Uterus (tissue), 4 donors: ENCODE data around the gene NOTCH3. TPM values are rescaled to one million over a fixed set of nuclear protein-coding genes. Genes with fewer than 3 reads are reported as not detected.

Source experiments
- DNase-seq, 2 donors: peaks; one replicate each; pipeline ENCODE4 v3.0.0-alpha.2; 2019 to 2020
- H3K27ac ChIP-seq, 2 donors: fragments of 200-600 bp; sonication (generic); 1 replicate in 1 of 2; 2 replicates in 1 of 2; pipeline ENCODE4 v1.5.1; 2016 to 2018
- H3K27me3 ChIP-seq, 2 donors: fragments of 200-600 bp; sonication (generic); one replicate each; pipeline ENCODE4 v1.5.1; 2018 to 2019; ENCODE audit warnings: control low read depth in 1 of 2
- H3K36me3 ChIP-seq, 2 donors: fragments of 200-600 bp; sonication (generic); one replicate each; pipeline ENCODE4 v1.5.1; 2019; ENCODE audit warnings: control low read depth in 1 of 2
- H3K4me1 ChIP-seq, 2 donors: fragments of 200-600 bp; sonication (generic); one replicate each; pipeline ENCODE4 v1.5.1; 2018 to 2019; ENCODE audit warnings: control low read depth in 1 of 2
- H3K4me3 ChIP-seq, 2 donors: fragments of 200-600 bp; sonication (generic); 1 replicate in 1 of 2; 2 replicates in 1 of 2; pipeline ENCODE4 v1.5.1; 2018 to 2019; ENCODE audit warnings: mild to moderate bottlenecking in 1 of 2
- H3K9me3 ChIP-seq, 2 donors: fragments of 200-600 bp; sonication (generic); one replicate each; pipeline ENCODE4 v1.5.1; 2019; ENCODE audit warnings: control low read depth in 1 of 2
- POLR2A ChIP-seq, 2 donors: fragments of 450-650 bp; IDR thresholded peaks; one replicate each; pipeline ENCODE4 v1.6.1; 2016; ENCODE audit warnings: antibody characterized with exemption in 2 of 2, mild to moderate bottlenecking in 1 of 2, moderate library complexity in 1 of 2
- intact Hi-C: fragments of 100-400 bp; cut with DNase I; formaldehyde crosslinking; loops from one replicate; pipeline ENCODE4 v1.15.1; 2023; ENCODE audit warnings: low total_unique reads
- total RNA-seq, 4 donors: library from RNA; depleted of rRNA in 3 of 4; stranded (reverse); fragments of >200 nt in 3 of 4; gene quantifications; one replicate each; pipeline versions ENCODE4 v1.1.0 to v1.2.4, GENCODE V29; 2014 to 2023
- TF ChIP-seq, protein P1 (sequence below), 4 experiments: fragments of 200-600 bp in 2 of 4; fragments of 450-650 bp in 2 of 4; sonication (generic) in 2 of 4; IDR thresholded peaks; one replicate each; pipeline ENCODE4 v1.5.1; 2016 to 2019; ENCODE audit warnings: antibody characterized with exemption in 4 of 4, mild to moderate bottlenecking in 2 of 4, moderate library complexity in 1 of 4
- donor health status: DM: yes; HTN: yes; CAD: no.

Gene NOTCH3
- total RNA-seq, 4 donors from 2014 or later: 9.4 to 166 (median 96.9) TPM

DNA sequence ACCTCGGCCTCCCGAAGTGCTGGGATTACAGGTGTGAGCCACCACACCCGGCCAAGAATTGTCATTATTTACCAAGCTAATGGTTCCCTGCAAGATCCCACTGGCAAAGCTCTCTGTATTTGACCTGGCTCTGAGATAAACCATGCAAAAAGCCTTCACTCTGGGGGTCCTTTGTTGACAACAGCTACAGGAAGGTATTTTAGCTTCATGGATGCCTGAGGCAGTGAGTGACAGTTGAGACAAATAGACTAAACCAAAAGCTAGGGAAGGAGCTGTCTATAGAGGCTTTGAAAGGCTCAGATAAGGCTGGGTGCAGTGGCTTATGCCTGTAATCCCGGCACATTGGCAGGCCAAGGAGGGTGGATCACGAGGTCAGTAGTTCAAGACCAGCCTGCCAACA is 45.5 kb downstream of the NOTCH3 start:
- Histone ChIP-seq H3K27ac (no peak overlapping the region), H3K9me3 (no peaks in the 10 kb centered on the region), H3K4me1 (no peaks in the 10 kb centered on the region), H3K27me3 (no peaks in the 10 kb centered on the region), H3K4me3 (no peak overlapping the region), H3K36me3 (no peaks in the 10 kb centered on the region)
- intact Hi-C loops: no loop called here
- no peak for DNase-seq
- TF ChIP-seq, protein P1, sequence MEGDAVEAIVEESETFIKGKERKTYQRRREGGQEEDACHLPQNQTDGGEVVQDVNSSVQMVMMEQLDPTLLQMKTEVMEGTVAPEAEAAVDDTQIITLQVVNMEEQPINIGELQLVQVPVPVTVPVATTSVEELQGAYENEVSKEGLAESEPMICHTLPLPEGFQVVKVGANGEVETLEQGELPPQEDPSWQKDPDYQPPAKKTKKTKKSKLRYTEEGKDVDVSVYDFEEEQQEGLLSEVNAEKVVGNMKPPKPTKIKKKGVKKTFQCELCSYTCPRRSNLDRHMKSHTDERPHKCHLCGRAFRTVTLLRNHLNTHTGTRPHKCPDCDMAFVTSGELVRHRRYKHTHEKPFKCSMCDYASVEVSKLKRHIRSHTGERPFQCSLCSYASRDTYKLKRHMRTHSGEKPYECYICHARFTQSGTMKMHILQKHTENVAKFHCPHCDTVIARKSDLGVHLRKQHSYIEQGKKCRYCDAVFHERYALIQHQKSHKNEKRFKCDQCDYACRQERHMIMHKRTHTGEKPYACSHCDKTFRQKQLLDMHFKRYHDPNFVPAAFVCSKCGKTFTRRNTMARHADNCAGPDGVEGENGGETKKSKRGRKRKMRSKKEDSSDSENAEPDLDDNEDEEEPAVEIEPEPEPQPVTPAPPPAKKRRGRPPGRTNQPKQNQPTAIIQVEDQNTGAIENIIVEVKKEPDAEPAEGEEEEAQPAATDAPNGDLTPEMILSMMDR (IDR thresholded peaks at IDR 0.05): no peak
- TF ChIP-seq POLR2A (IDR thresholded peaks at IDR 0.05): no peak

DNA sequence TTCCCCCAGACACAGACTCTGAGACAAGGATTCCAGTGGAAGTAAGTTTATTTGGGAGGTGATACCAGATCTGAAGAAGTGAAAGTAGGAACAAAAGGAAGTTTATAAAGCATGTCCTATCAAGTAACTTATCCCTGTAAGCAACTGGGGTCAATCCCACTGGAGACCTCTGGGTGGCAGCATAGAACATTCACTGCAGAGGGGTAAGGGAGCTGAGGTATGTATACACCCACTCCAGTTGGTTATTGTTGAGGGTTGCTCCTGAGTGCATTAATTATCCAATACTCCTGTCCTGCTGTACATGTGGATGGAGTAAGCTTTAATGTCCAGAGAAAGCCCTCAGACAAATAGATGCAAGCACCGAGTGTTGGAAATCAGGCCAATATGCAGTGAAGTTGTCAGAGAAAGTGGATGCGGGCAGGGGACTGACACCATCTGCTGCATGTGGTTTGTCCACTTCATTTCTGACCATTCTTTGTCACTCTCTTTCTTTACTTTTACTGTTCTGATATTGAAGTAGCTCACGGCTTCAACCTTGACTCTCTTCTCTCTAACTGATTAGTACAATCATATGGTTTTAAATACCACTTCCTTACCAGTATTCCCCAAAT is 46.7 kb downstream of the NOTCH3 start:
- TF ChIP-seq, protein P1 (IDR thresholded peaks at IDR 0.05): peak in 1 of 4 experiments; percentile 13
- no peak for TF ChIP-seq POLR2A (IDR thresholded peaks at IDR 0.05)
- Histone ChIP-seq H3K27me3 (no peaks in the 10 kb centered on the region), H3K4me1 (no peaks in the 10 kb centered on the region), H3K9me3 (no peaks in the 10 kb centered on the region), H3K4me3 (no peak overlapping the region), H3K27ac (no peak overlapping the region), H3K36me3 (no peaks in the 10 kb centered on the region)
- intact Hi-C loops: loop anchor here (5.0 kb wide), 1 partner anchor 62 kb away; no protein-coding TSS in a partner anchor
- no peak for DNase-seq

DNA sequence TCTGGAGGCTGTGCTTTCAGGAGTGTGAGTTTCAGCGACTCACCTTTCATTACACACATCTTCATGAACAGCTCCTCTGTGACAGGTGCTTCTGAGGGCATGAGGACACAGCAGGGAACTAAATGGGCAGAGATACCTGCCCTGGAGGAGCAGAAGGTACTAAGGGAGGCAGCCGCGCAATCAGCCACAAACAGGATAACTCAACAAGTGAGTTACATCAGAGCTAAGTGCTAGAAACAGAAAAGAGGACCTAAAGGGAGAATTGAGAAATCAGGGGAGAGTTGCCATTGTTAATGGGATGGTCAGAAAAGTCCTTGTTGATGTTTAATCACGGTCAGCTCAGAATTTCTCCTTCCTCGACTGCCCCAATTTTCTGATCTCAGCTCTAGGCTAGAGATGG is 51.1 kb downstream of the NOTCH3 start:
- Histone ChIP-seq H3K4me1 (no peaks in the 10 kb centered on the region), H3K36me3 (no peaks in the 10 kb centered on the region), H3K27ac (no peak overlapping the region), H3K9me3 (no peaks in the 10 kb centered on the region), H3K4me3 (no peak overlapping the region), H3K27me3 (no peaks in the 10 kb centered on the region)
- DNase-seq: no peak
- TF ChIP-seq, protein P1 (IDR thresholded peaks at IDR 0.05): no peak
- TF ChIP-seq POLR2A (IDR thresholded peaks at IDR 0.05): no peak
- intact Hi-C loops: loop anchor here (5.0 kb wide), 1 partner anchor 57 kb away; no protein-coding TSS in a partner anchor

DNA sequence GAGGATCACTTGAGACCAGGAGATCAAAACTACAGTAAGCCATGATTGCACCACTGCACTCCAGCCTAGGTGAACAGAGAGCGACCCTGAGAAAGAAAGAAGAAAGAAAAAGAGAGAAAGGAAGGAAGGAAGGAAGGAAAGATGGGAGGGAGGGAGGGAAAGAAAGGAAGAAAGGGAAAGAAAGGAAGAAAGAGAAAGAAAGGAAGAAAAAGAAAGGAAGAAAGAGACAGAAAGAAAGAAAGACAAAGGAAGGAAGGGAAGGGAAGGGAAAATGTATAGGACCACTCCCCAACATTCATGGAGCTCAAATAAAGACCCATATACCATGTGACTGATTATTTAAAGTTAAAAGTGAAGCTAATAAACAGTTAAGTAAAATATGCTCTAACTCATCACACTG is 53.7 kb downstream of the NOTCH3 start:
- Histone ChIP-seq H3K27me3 (no peaks in the 10 kb centered on the region), H3K9me3 (no peaks in the 10 kb centered on the region), H3K4me1 (no peaks in the 10 kb centered on the region), H3K27ac (no peak overlapping the region), H3K36me3 (no peaks in the 10 kb centered on the region), H3K4me3 (no peak overlapping the region)
- intact Hi-C loops: no loop called here
- no peak for DNase-seq
- TF ChIP-seq, protein P1 (IDR thresholded peaks at IDR 0.05): no peak
- no peak for TF ChIP-seq POLR2A (IDR thresholded peaks at IDR 0.05)

DNA sequence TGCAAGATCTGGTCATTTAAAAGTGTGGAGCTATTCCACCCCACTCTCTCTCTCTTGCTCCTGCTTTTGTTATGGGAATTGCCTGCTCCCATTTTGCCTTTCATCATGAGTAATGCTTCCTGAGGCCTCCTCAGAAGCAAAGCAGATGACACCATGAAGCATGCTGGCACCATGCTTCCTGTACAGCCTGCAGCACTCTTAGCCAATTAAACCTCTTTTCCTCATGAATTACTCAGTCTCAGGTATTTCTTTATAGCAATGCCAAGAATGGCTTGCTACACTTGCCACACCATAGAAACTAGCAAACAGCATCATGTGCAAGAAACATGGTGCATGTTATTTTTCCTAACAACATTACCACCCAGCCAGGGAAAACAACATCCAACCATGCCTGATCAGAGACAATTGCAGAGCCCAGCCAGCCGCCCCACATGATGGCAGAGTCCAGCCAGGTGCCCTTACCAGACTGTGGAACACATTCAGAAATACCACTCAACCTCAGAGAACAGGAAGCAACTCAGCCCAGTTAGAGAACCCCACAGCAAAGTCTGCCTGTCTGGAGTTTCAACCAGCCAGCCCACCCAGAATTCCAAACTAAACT is 56.6 kb downstream of the NOTCH3 start:
- Histone ChIP-seq H3K27ac (no peak overlapping the region), H3K4me1 (no peaks in the 10 kb centered on the region), H3K9me3 (no peaks in the 10 kb centered on the region), H3K27me3 (no peaks in the 10 kb centered on the region), H3K36me3 (no peaks in the 10 kb centered on the region), H3K4me3 (no peak overlapping the region)
- DNase-seq: no peak
- TF ChIP-seq POLR2A (IDR thresholded peaks at IDR 0.05): no peak
- TF ChIP-seq, protein P1 (IDR thresholded peaks at IDR 0.05): no peak
- intact Hi-C loops: no loop called here
